Chondrocyte (in vitro differentiated cells): Measurements from ENCODE around the gene SLCO3A1. TPM values are rescaled to one million over a fixed set of nuclear protein-coding genes. Genes with fewer than 3 reads are reported as not detected.

Experiments used
- DNase-seq: peaks from one replicate; pipeline ENCODE4 v3.0.0; 2021; ENCODE audit warnings: mixed read lengths, low spot score
- H3K27ac Mint-ChIP-seq: one replicate; pipeline ENCODE4 v1.8.0; 2021; ENCODE audit warnings: mild to moderate bottlenecking, moderate library complexity, mixed read lengths; ENCODE audit not compliant: unreplicated experiment
- H3K27me3 Mint-ChIP-seq: 2 replicates; pipeline ENCODE4 v1.8.0; 2021; ENCODE audit warnings: low read depth, mixed read lengths
- H3K36me3 Mint-ChIP-seq: 2 replicates; pipeline ENCODE4 v1.8.0; 2021; ENCODE audit warnings: low read depth, mixed read lengths
- H3K4me1 Mint-ChIP-seq: 2 replicates; pipeline ENCODE4 v1.8.0; 2021; ENCODE audit warnings: low read depth, mild to moderate bottlenecking, mixed read lengths
- H3K4me3 Mint-ChIP-seq: one replicate; pipeline ENCODE4 v1.8.0; 2021; ENCODE audit warnings: mild to moderate bottlenecking, moderate library complexity, mixed read lengths; ENCODE audit not compliant: unreplicated experiment
- H3K9me3 Mint-ChIP-seq: 2 replicates; pipeline ENCODE4 v1.8.0; 2021; ENCODE audit warnings: low read depth, mixed read lengths
- CTCF ChIP-seq: fragments of 200-600 bp; sonication (generic); IDR thresholded peaks from 2 replicates; pipeline ENCODE4 v1.5.0; 2021; ENCODE audit warnings: antibody characterized with exemption, mild to moderate bottlenecking, moderate library complexity
- total RNA-seq: library from RNA; stranded (reverse); gene quantifications from 3 replicates; pipeline ENCODE4 v1.2.1, GENCODE V29; 2021

Gene SLCO3A1
- total RNA-seq, 1 donor from 2014 or later: 3.7 TPM

DNA sequence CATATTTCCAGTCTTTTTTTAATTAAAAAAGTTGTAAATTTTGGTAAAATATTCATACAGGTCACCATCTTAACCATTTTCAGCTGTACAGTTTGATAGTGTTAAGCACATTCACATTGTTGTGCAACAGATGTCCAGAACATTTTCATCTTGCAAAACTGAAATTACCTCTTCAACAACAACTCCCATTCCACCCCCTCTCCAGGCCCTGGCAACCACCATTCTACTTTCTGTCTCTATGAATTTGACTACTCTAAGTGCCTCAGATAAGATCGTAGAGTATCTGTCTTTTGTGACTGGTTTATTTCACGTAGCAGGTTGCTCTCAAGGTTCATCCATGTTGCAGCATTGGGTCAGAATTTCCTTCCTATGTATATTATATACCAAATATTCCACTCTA is 76.0 kb downstream of the SLCO3A1 start:
- no peak for DNase-seq
- Mint-ChIP-seq H3K36me3 (no peaks in the 10 kb centered on the region), H3K4me3 (no peak overlapping the region), H3K27me3 (no peaks in the 10 kb centered on the region), H3K4me1 (peaks cover 9% of the 10 kb centered on the region), H3K27ac (no peak overlapping the region), H3K9me3 (peaks cover 3% of the 10 kb centered on the region)
- no peak for TF ChIP-seq CTCF

DNA sequence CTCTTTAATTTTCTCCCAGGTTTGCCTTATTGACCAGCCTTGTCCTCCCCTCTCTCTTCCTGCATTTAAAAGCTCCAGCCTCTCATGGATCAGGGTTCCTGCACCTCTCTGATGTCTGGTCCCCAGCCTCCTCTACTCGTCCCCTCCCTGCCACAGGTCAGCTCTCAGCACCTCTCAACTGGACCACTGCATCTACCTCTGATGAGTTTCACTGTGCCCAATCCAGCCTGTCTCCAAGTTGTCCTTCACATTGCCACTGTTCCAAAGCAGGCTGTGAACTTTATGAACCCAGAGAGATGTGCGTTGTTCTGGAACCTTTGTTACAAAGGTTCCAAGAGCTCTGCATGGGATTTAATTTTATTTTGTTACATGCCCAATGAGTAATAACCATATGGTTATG is 76.6 kb downstream of the SLCO3A1 start:
- Mint-ChIP-seq H3K36me3 (no peaks in the 10 kb centered on the region), H3K4me1 (peaks cover 9% of the 10 kb centered on the region), H3K9me3 (peaks cover 3% of the 10 kb centered on the region), H3K27me3 (no peaks in the 10 kb centered on the region), H3K4me3 (no peak overlapping the region), H3K27ac (no peak overlapping the region)
- DNase-seq: no peak
- TF ChIP-seq CTCF: no peak

GRCh38 chr15:91936182-91936775 is 82.8 kb downstream of the SLCO3A1 start:
- no peak overlapping the region for H3K27ac Mint-ChIP-seq
- peaks cover 3% of the 10 kb centered on the region for H3K9me3 Mint-ChIP-seq
- no peaks in the 10 kb centered on the region for H3K4me1 Mint-ChIP-seq

GRCh38 chr15:91936927-91937326 is 83.4 kb downstream of the SLCO3A1 start:
- H3K27me3 Mint-ChIP-seq: peaks cover 3% of the 10 kb centered on the region
- H3K36me3 Mint-ChIP-seq: no peaks in the 10 kb centered on the region
- peaks cover 3% of the 10 kb centered on the region for H3K9me3 Mint-ChIP-seq
- no peak for DNase-seq
- H3K27ac Mint-ChIP-seq: no peak overlapping the region
- no peak for TF ChIP-seq CTCF
- H3K4me3 Mint-ChIP-seq: no peak overlapping the region
- H3K4me1 Mint-ChIP-seq: no peaks in the 10 kb centered on the region

More at GRCh38 chr15:91936182-91936775, 82.8 kb downstream of the SLCO3A1 start:
- H3K4me3 Mint-ChIP-seq: no peak overlapping the region
- TF ChIP-seq CTCF: no peak
- H3K27me3 Mint-ChIP-seq: peaks cover 3% of the 10 kb centered on the region
- no peaks in the 10 kb centered on the region for H3K36me3 Mint-ChIP-seq
- no peak for DNase-seq

GRCh38 chr15:91938136-91938535 is 84.6 kb downstream of the SLCO3A1 start:
- no peaks in the 10 kb centered on the region for H3K36me3 Mint-ChIP-seq
- peaks cover 4% of the 10 kb centered on the region for H3K4me1 Mint-ChIP-seq
- no peak for TF ChIP-seq CTCF
- no peak overlapping the region for H3K27ac Mint-ChIP-seq
- H3K9me3 Mint-ChIP-seq: peaks cover 3% of the 10 kb centered on the region
- H3K4me3 Mint-ChIP-seq: no peak overlapping the region
- peaks cover 3% of the 10 kb centered on the region for H3K27me3 Mint-ChIP-seq
- no peak for DNase-seq
